Mucosa of descending colon (tissue), 3 donors: ENCODE results near the gene ADAM12. TPM values are rescaled to one million over a fixed set of nuclear protein-coding genes. Genes with fewer than 3 reads are reported as not detected.

Source experiments
- ATAC-seq: fragments of 200-7000 bp; cut with Tn5 transposase; one replicate; pipeline ENCODE4 v1.9.1; 2020; ENCODE audit warnings: mild to moderate bottlenecking, moderate library complexity
- DNase-seq, 3 donors: peaks; one replicate each; pipeline ENCODE4 v3.0.0-alpha.2; 2020
- H3K36me3 ChIP-seq: fragments of 200-600 bp; one replicate; pipeline ENCODE4 v1.8.0; 2021; ENCODE audit warnings: low read depth, mild to moderate bottlenecking
- H3K4me1 ChIP-seq: fragments of 200-600 bp; one replicate; pipeline ENCODE4 v1.8.0; 2021; ENCODE audit warnings: low read depth, mild to moderate bottlenecking
- H3K4me3 ChIP-seq: fragments of 200-600 bp; one replicate; pipeline ENCODE4 v1.8.0; 2021; ENCODE audit warnings: mild to moderate bottlenecking
- H3K9me3 ChIP-seq: fragments of 200-600 bp; one replicate; pipeline ENCODE4 v1.8.0; 2021; ENCODE audit warnings: mild to moderate bottlenecking
- CTCF ChIP-seq: fragments of 200-600 bp; IDR thresholded peaks from one replicate; pipeline ENCODE4 v1.8.0; 2022; ENCODE audit warnings: antibody characterized with exemption, mild to moderate bottlenecking
- intact Hi-C, 2 donors: fragments of 100-400 bp; cut with DNase I in 1 of 2; cut with micrococcal nuclease in 1 of 2; formaldehyde crosslinking; loops; one replicate each; pipeline versions ENCODE4 v1.11.0 to v1.11.1; 2022; cut with DNase I, micrococcal nuclease
- total RNA-seq, 3 donors: library from RNA; stranded (reverse); fragmentation: NEBNext Ultra II Directional in 2 of 3; extraction: Animal tissue kit (Norgen Biotek cat#: 25700) in 2 of 3; gene quantifications; one replicate each; pipeline versions ENCODE4 v1.2.1 to v1.2.4, GENCODE V29; 2021 to 2023
- donor health status: DM: no; HTN: no; CAD: no; lungs with moderate emphysema.
- donor health status: DM: no; HTN: no; CAD: no.
- donor health status: DM: no; HTN: yes; CAD: no.

The ADAM12 gene
- total RNA-seq, 3 donors from 2014 or later = 0.20 to 0.89 (median 0.66) TPM

DNA sequence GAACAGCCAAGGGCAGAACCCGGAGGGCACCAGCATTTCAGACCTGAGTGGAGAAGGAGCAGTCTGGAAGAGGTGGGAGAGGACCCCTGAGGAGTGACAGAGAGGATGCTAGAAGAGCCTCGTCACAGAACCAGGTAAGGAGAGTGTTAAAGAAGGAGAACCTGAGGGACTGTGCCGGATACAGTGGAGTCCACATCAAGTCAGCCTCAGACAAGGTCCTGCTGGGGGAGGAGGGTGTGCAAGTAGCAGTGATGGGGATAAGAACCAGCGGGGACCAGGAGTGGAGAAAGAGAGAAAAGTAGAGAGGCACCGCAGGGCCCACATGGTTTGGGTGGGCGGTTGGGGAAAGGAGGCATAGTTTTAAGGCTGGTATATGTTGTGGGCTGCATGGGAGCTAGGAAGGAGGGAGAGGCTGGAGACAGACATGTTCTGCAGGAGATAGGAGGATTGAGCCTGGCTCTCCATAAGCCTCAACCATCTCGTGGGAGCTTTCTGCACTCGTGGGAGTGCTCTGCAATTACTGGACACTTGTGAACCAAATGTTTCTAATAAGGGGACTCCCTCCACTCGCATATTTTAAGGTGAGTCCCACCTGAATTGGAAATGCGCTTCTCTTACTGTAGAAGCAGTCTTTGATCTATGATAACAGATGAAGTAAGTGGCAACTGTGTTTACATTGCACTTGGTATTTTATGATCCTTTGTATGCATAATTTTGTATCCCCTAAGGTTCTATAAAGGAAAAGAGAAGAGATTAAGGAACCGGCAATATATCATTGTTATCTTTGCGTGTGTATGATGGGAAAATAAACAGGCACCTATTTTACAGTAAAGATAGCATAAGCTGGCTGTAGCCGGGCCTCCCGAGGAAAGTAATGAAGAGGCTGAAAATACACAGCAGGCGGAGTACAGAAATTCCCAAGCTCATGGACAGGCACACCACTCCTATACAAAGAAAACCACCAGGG, 154.8 kb downstream of the ADAM12 start:
- no peaks in the 10 kb centered on the region for H3K4me1 ChIP-seq
- no peak for DNase-seq
- intact Hi-C loops = no loop called here
- H3K4me3 ChIP-seq = no peak overlapping the region
- no peaks in the 10 kb centered on the region for H3K9me3 ChIP-seq
- TF ChIP-seq CTCF = no peak
- H3K36me3 ChIP-seq = no peaks in the 10 kb centered on the region
- no peak for ATAC-seq

DNA sequence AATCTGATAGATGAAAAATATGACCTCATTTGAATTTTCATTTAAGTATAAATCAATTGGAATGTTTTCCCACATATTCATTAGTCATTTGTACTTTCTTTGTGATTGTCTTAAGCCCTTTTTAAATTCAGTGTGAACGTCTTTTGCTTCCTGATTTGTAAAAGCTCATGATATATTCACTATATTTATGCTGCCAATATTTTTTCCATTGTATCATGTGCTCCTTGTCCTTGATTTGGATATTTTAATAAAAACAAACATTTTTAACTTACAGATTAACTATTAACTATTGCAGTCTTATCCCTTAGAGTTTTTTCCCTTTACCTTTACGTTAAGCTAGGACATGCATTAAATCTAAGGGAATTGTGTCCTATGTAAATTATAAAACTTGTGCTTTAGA, 157.7 kb downstream of the ADAM12 start:
- Histone ChIP-seq H3K4me3 (no peak overlapping the region), H3K36me3 (no peaks in the 10 kb centered on the region), H3K4me1 (no peaks in the 10 kb centered on the region), H3K9me3 (no peaks in the 10 kb centered on the region)
- no peak for DNase-seq
- TF ChIP-seq CTCF = no peak
- intact Hi-C loops = no loop called here
- ATAC-seq = no peak

GRCh38 chr10:126229686-126230085, 158.6 kb downstream of the ADAM12 start:
- Histone ChIP-seq H3K9me3 (no peaks in the 10 kb centered on the region), H3K36me3 (no peaks in the 10 kb centered on the region), H3K4me1 (no peaks in the 10 kb centered on the region), H3K4me3 (no peak overlapping the region)
- intact Hi-C loops = no loop called here
- ATAC-seq = no peak
- no peak for DNase-seq
- TF ChIP-seq CTCF = no peak

- no peaks in the 10 kb centered on the region for H3K9me3 ChIP-seq
- H3K4me1 ChIP-seq = no peaks in the 10 kb centered on the region
- no peak overlapping the region for H3K4me3 ChIP-seq
- DNase-seq = no peak
- intact Hi-C loops = no loop called here
- TF ChIP-seq CTCF = no peak
- no peaks in the 10 kb centered on the region for H3K36me3 ChIP-seq
- ATAC-seq = no peak
These were observed 160.5 kb downstream of the ADAM12 start for GRCh38 chr10:126227762-126228134.

GRCh38 chr10:126226988-126227761, 161.1 kb downstream of the ADAM12 start:
- no peak for DNase-seq
- H3K9me3 ChIP-seq = no peaks in the 10 kb centered on the region
- intact Hi-C loops = no loop called here
- no peaks in the 10 kb centered on the region for H3K4me1 ChIP-seq
- H3K36me3 ChIP-seq = no peaks in the 10 kb centered on the region
- TF ChIP-seq CTCF = no peak
- no peak for ATAC-seq
- no peak overlapping the region for H3K4me3 ChIP-seq
